Measurements from ENCODE around the gene KCTD3.

Gene KCTD3

GRCh38 chr1:215650446-215651149, 83.5 kb downstream of the KCTD3 start:
- DNase-seq (ENCODE audit: low read depth in 1 of 2, low spot score in 1 of 2) = no peak

DNA sequence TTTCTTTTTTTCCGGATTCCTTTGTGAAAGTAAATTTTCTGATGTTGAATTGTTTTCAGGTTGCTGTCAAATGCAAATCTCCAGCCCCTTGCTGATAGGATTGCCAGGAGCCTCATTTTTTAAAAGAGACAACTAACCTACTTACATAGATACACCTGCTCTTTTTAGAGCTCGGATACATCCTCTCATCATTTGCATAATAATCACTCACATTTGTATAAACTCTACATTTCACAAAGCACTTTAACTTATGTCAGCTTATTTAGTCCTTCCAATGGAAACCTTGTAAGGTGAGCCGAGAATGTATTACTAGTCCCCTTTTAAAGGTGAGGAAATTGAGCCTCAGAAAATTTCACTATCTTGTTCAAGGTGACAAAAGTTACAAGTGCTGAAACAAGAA, 84.8 kb downstream of the KCTD3 start:
- DNase-seq (ENCODE audit: low read depth in 1 of 2, low spot score in 1 of 2) = no peak

DNA sequence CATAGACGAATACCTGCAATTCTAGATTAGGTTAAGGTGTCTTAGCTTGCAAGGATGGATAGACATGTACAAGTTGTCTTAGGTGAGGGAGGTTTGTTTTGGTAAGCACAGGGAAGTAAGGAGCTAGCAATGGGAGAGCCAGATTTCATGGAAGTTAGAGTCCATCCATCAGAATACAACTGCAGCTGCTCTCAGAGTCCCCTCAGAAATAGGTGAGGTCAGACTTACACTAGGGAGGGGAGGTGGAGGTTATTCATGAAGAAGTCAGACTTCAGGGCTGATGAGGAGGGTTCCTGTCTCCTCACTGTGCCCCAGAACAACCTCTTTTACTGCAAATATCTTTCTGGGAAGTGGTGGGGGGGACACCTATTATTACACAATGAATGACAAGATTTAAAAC, 85.3 kb downstream of the KCTD3 start:
- DNase-seq (ENCODE audit: low read depth in 1 of 2, low spot score in 1 of 2) = no peak

DNA sequence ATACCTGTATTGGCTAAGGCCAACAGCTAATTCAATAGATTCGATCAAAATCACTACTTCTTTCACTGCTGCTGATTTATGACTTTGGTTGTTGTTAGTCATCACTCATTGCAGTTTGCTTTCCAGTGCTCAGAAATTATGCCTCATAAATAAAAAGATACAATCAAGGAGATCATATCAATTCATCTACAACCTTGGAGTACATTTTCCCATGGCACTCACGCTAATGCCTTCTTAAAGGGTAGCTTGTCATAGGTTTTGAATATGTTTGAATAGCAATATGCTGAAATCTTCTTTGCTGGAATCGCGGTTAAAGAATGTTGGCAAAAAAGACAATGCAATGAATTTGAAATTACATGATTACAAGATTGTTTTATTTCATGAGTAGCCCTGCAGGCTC, 89.9 kb downstream of the KCTD3 start:
- DNase-seq (ENCODE audit: low read depth in 1 of 2, low spot score in 1 of 2) = no peak

GRCh38 chr1:215660259-215660658, 93.2 kb downstream of the KCTD3 start:
- DNase-seq (ENCODE audit: low read depth in 1 of 2, low spot score in 1 of 2) = no peak

DNA sequence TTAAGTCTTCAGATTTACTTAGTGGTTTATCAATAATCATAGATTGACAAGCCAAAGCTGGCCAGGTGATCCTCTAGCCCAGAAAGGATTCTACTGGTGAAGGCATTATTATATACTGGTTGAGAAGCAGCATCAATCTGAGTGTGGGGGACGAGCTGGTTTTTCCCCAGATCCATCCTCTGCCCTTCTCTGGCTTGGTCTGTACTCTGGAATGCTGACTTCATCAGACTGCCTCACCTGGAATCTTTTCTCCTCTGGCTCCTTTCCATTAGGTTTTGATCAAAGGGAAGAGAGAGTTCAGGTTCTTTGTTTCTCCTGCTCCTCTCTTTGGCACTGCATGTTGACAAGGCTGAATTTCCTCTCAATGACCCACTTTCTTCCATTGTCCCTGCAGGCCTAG, 93.9 kb downstream of the KCTD3 start:
- DNase-seq (ENCODE audit: low read depth in 1 of 2, low spot score in 1 of 2) = no peak

DNA sequence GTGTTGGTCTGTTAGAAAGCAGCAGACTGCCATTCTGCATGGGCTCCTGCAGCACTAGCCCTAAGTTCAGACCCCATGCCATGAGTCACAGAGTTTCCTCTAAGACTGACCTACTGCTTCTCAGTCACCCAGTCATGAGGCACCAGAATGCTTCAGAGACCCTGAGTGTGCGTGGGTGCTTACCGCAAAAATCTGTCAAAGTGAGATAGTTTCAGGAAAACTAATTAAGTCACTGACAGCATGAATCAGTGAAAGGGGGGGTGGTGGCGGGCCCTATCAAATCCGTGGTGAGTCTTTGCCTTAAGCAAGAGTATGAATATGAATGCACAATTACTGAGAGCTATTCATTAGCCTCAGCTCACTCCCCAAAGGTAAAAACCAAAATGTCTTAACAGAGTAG, 98.1 kb downstream of the KCTD3 start:
- DNase-seq (ENCODE audit: low read depth in 1 of 2, low spot score in 1 of 2) = no peak

- no peak for DNase-seq (ENCODE audit: low read depth in 1 of 2, low spot score in 1 of 2)
These were observed 100.7 kb downstream of the KCTD3 start for GRCh38 chr1:215667761-215668160.

DNA sequence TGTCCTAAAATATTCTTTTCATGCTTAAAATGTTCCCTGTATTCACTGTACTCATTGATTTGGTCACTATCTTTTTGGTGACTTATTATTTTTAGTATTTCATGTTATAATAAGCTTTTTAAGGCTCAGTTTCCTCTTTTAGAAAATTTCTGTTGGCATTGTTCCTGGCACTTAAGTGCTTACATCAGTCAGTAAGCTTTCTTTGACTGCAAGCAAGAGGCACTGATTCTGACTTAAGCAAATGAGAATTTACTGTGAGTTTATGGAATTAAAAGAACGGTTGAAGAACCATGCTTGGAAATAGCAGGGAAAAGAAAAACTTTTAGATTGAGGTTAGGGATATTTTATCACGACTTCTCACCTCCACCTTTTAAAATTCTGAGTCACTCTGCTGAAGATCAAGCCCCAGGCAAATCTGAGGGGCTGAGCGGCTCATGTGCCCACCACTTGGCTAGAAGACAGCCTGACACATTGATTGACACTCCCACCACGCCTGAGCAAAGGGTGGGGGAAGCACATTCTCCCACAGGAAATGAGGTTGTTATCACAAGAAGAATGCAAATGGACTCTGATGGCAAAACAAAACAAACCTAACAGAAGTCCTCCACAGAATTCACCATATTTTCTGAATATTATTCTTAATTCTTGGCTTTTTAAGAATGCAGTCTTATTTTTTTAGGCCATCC, 102.8 kb downstream of the KCTD3 start:
- no peak for DNase-seq (ENCODE audit: low read depth in 1 of 2, low spot score in 1 of 2)

Measured in stimulated activated CD4-positive, alpha-beta T cell treated with anti-CD3 and anti-CD28 coated beads, Interleukin-15, amount 100 ng/mL, for 1 hour (primary cell).